Measurements from ENCODE around the gene MAP3K7CL. TPM values are rescaled to one million over a fixed set of nuclear protein-coding genes. Genes with fewer than 3 reads are reported as not detected.

The MAP3K7CL gene
- total and polyA plus RNA-seq, 4 donors: 1.4 to 3.5 (median 3.1) TPM

DNA sequence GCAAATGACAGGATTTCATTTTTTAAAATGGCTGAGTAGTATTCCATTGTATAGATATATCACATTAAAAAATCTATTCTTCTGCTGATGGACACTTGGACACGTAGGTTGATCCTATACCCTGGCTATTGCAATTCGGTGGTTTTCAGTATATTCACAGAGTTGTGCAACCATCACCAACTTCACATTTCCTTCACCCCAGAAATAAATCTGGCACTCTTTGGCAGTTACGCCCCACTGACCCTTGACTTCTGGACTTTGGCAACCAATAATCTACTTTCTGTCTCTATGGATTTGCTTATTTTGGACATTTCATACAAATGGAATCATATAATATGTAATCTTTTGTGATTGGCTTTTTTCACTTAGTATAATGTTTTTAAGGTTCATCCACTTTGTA is 35.9 kb downstream of the MAP3K7CL start:
- no peak for DNase-seq (ENCODE audit: low spot score)
- 29% methylated on average over 3 of the region's 3 CpGs for WGBS
- H3K9me3 ChIP-seq (ENCODE audit: control insufficient read depth in 4 of 4, low read length in 3 of 4): no peaks in the 10 kb centered on the region
- H3K4me1 ChIP-seq (ENCODE audit: control insufficient read depth in 4 of 4, insufficient read depth in 4 of 4, low read length in 3 of 4): peaks cover 2 to 13% (median 7%) of the 10 kb centered on the region in 4 donors
- no peak overlapping the region for H3K4me3 ChIP-seq (ENCODE audit: low read depth in 1 of 3, low read length in 3 of 3)
- TF ChIP-seq, protein P1, sequence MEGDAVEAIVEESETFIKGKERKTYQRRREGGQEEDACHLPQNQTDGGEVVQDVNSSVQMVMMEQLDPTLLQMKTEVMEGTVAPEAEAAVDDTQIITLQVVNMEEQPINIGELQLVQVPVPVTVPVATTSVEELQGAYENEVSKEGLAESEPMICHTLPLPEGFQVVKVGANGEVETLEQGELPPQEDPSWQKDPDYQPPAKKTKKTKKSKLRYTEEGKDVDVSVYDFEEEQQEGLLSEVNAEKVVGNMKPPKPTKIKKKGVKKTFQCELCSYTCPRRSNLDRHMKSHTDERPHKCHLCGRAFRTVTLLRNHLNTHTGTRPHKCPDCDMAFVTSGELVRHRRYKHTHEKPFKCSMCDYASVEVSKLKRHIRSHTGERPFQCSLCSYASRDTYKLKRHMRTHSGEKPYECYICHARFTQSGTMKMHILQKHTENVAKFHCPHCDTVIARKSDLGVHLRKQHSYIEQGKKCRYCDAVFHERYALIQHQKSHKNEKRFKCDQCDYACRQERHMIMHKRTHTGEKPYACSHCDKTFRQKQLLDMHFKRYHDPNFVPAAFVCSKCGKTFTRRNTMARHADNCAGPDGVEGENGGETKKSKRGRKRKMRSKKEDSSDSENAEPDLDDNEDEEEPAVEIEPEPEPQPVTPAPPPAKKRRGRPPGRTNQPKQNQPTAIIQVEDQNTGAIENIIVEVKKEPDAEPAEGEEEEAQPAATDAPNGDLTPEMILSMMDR (IDR thresholded peaks at IDR 0.05; ENCODE audit: low read depth, low read length, missing input control): no peak
- TF ChIP-seq HNF4A (conservative IDR thresholded peaks at IDR 0.05) (peak; percentile 81 to 85), RXRA (IDR thresholded peaks at IDR 0.05) (peak; percentile 53 to 54), EGR1 (IDR thresholded peaks at IDR 0.05; ENCODE audit: low read depth in 2 of 2) (no peak), FOXA2 (IDR thresholded peaks at IDR 0.05) (no peak), SP1 (IDR thresholded peaks at IDR 0.05) (peak; percentile 53), YY1 (IDR thresholded peaks at IDR 0.05) (no peak), RAD21 (IDR thresholded peaks at IDR 0.05) (peak in 1 of 2 donors; percentile 36), GABPA (IDR thresholded peaks at IDR 0.05 in 1 of 2, conservative IDR thresholded peaks at IDR 0.05 in 1 of 2) (no peak), HNF4G (IDR thresholded peaks at IDR 0.05) (peak; percentile 59), TAF1 (conservative IDR thresholded peaks at IDR 0.05) (no peak), NR2F2 (IDR thresholded peaks at IDR 0.05) (peak; percentile 89), FOXA1 (IDR thresholded peaks at IDR 0.05) (no peak), JUND (IDR thresholded peaks at IDR 0.05) (no peak)
- TF ChIP-seq, protein P2, sequence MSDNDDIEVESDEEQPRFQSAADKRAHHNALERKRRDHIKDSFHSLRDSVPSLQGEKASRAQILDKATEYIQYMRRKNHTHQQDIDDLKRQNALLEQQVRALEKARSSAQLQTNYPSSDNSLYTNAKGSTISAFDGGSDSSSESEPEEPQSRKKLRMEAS (IDR thresholded peaks at IDR 0.05): no peak
- TF ChIP-seq, protein P3, sequence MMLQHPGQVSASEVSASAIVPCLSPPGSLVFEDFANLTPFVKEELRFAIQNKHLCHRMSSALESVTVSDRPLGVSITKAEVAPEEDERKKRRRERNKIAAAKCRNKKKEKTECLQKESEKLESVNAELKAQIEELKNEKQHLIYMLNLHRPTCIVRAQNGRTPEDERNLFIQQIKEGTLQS (IDR thresholded peaks at IDR 0.05): no peak
- TF ChIP-seq, protein P4, sequence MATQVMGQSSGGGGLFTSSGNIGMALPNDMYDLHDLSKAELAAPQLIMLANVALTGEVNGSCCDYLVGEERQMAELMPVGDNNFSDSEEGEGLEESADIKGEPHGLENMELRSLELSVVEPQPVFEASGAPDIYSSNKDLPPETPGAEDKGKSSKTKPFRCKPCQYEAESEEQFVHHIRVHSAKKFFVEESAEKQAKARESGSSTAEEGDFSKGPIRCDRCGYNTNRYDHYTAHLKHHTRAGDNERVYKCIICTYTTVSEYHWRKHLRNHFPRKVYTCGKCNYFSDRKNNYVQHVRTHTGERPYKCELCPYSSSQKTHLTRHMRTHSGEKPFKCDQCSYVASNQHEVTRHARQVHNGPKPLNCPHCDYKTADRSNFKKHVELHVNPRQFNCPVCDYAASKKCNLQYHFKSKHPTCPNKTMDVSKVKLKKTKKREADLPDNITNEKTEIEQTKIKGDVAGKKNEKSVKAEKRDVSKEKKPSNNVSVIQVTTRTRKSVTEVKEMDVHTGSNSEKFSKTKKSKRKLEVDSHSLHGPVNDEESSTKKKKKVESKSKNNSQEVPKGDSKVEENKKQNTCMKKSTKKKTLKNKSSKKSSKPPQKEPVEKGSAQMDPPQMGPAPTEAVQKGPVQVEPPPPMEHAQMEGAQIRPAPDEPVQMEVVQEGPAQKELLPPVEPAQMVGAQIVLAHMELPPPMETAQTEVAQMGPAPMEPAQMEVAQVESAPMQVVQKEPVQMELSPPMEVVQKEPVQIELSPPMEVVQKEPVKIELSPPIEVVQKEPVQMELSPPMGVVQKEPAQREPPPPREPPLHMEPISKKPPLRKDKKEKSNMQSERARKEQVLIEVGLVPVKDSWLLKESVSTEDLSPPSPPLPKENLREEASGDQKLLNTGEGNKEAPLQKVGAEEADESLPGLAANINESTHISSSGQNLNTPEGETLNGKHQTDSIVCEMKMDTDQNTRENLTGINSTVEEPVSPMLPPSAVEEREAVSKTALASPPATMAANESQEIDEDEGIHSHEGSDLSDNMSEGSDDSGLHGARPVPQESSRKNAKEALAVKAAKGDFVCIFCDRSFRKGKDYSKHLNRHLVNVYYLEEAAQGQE (IDR thresholded peaks at IDR 0.05): no peak
- TF ChIP-seq, protein P5, sequence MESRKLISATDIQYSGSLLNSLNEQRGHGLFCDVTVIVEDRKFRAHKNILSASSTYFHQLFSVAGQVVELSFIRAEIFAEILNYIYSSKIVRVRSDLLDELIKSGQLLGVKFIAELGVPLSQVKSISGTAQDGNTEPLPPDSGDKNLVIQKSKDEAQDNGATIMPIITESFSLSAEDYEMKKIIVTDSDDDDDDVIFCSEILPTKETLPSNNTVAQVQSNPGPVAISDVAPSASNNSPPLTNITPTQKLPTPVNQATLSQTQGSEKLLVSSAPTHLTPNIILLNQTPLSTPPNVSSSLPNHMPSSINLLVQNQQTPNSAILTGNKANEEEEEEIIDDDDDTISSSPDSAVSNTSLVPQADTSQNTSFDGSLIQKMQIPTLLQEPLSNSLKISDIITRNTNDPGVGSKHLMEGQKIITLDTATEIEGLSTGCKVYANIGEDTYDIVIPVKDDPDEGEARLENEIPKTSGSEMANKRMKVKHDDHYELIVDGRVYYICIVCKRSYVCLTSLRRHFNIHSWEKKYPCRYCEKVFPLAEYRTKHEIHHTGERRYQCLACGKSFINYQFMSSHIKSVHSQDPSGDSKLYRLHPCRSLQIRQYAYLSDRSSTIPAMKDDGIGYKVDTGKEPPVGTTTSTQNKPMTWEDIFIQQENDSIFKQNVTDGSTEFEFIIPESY (IDR thresholded peaks at IDR 0.05): peak; percentile 29
- H3K27ac ChIP-seq (ENCODE audit: low read depth in 1 of 2, low read length in 2 of 2): peak overlapping the region in 1 of 2 donors; percentile 35
- H3K27me3 ChIP-seq (ENCODE audit: control insufficient read depth in 4 of 4, insufficient read depth in 4 of 4, low read length in 3 of 4): no peaks in the 10 kb centered on the region
- H3K9ac ChIP-seq (ENCODE audit: low read depth in 1 of 2, low read length in 2 of 2): no peak overlapping the region
- H3K36me3 ChIP-seq (ENCODE audit: control insufficient read depth in 4 of 4, insufficient read depth in 3 of 4, low read depth in 1 of 4, low read length in 3 of 4): no peaks in the 10 kb centered on the region
